Activated CD8-positive, alpha-beta memory T cell treated with anti-CD3 and anti-CD28 coated beads for 36 hours (primary cell): ENCODE data around the gene EBF3. TPM values are rescaled to one million over a fixed set of nuclear protein-coding genes. Genes with fewer than 3 reads are reported as not detected.

Source experiments
- CTCF ChIA-PET: fragments of 350-600 bp; sonication (Branson Sonifier 250); formaldehyde crosslinking; loops from one replicate; lab custom pipeline; 2021; ENCODE audit warnings: antibody characterized with exemption; lab: Charles Lee
- POLR2A ChIA-PET: fragments of 350-600 bp; sonication (Branson Sonifier 250); formaldehyde crosslinking; loops from one replicate; lab custom pipeline; 2021; ENCODE audit warnings: antibody characterized with exemption; lab: Charles Lee
- total RNA-seq, 2 experiments: library from RNA; stranded (reverse); gene quantifications; one replicate each; pipeline ENCODE4 v1.2.3, GENCODE V29; 2021

EBF3 gene
- total RNA-seq, 2 experiments from 2014 or later: not detected

GRCh38 chr10:129899276-129900130 lies 64.6 kb downstream of the EBF3 start:
- CTCF ChIA-PET: no interaction called here

GRCh38 chr10:129898706-129899268 lies 65.3 kb downstream of the EBF3 start:
- POLR2A ChIA-PET: no interaction called here
- CTCF ChIA-PET: no interaction called here

More at GRCh38 chr10:129899276-129900130, 64.6 kb downstream of the EBF3 start:
- POLR2A ChIA-PET: no interaction called here

- CTCF ChIA-PET: no interaction called here
- POLR2A ChIA-PET: no interaction called here
Measured at GRCh38 chr10:129897871-129898626, 66.0 kb downstream of the EBF3 start.

GRCh38 chr10:129896860-129897200 lies 67.2 kb downstream of the EBF3 start:
- ChIA-PET CTCF (no interaction called here), POLR2A (no interaction called here)

- POLR2A ChIA-PET: no interaction called here
- CTCF ChIA-PET: no interaction called here
Measured at GRCh38 chr10:129896136-129896859, 67.8 kb downstream of the EBF3 start.

GRCh38 chr10:129895811-129896135 lies 68.3 kb downstream of the EBF3 start:
- ChIA-PET POLR2A (no interaction called here), CTCF (no interaction called here)

- ChIA-PET CTCF (no interaction called here), POLR2A (no interaction called here)
Measured at GRCh38 chr10:129894698-129895097, 69.4 kb downstream of the EBF3 start.

- CTCF ChIA-PET: interaction anchor here (1.2 kb wide), 1 partner anchor 11 kb away, joined by 3 read pairs; no protein-coding TSS in a partner anchor
Measured at GRCh38 chr10:129893104-129894089, 70.7 kb downstream of the EBF3 start.

GRCh38 chr10:129892548-129893052 lies 71.5 kb downstream of the EBF3 start:
- CTCF ChIA-PET: interaction anchor here (1.2 kb wide), 1 partner anchor 11 kb away, joined by 3 read pairs; no protein-coding TSS in a partner anchor
- POLR2A ChIA-PET: no interaction called here

More at GRCh38 chr10:129893104-129894089, 70.7 kb downstream of the EBF3 start:
- POLR2A ChIA-PET: no interaction called here

- POLR2A ChIA-PET: no interaction called here
- CTCF ChIA-PET: interaction anchor here (1.2 kb wide), 1 partner anchor 10 kb away, joined by 3 read pairs; no protein-coding TSS in a partner anchor
Measured at GRCh38 chr10:129891806-129892205, 72.3 kb downstream of the EBF3 start.

GRCh38 chr10:129890170-129890569 lies 73.9 kb downstream of the EBF3 start:
- CTCF ChIA-PET: no interaction called here
- POLR2A ChIA-PET: no interaction called here

GRCh38 chr10:129888784-129889616 lies 75.1 kb downstream of the EBF3 start:
- CTCF ChIA-PET: interaction anchor here (0.5 to 1.8 kb wide), 8 partner anchors 13 to 675 kb away, joined by 3 to 8 read pairs (median 4); partner anchors contain the start of gene C10orf143
- POLR2A ChIA-PET: no interaction called here

GRCh38 chr10:129887986-129888783 lies 75.9 kb downstream of the EBF3 start:
- POLR2A ChIA-PET: no interaction called here
- CTCF ChIA-PET: interaction anchor here (1.1 to 1.8 kb wide), 4 partner anchors 12 to 674 kb away, joined by 3 to 8 read pairs (median 4); no protein-coding TSS in a partner anchor

- ChIA-PET POLR2A (no interaction called here), CTCF (interaction anchor here (1.1 to 1.8 kb wide), 2 partner anchors 240 to 673 kb away, joined by 3 to 8 read pairs; no protein-coding TSS in a partner anchor)
Measured at GRCh38 chr10:129887381-129887905, 76.6 kb downstream of the EBF3 start.

- ChIA-PET POLR2A (no interaction called here), CTCF (interaction anchor here (0.6 to 0.7 kb wide), 2 partner anchors 17 to 85 kb away, joined by 3 read pairs; no protein-coding TSS in a partner anchor)
Measured at GRCh38 chr10:129886263-129886662, 77.8 kb downstream of the EBF3 start.

GRCh38 chr10:129885526-129885925 lies 78.5 kb downstream of the EBF3 start:
- ChIA-PET CTCF (interaction anchor here (0.6 kb wide), 1 partner anchor 16 kb away, joined by 3 read pairs; no protein-coding TSS in a partner anchor), POLR2A (no interaction called here)
